CD14-positive monocyte (primary cell): Measurements from ENCODE around the gene NPW. TPM values are rescaled to one million over a fixed set of nuclear protein-coding genes. Genes with fewer than 3 reads are reported as not detected.
"Not testable (repeated sequence)": the region's sequence is repeated elsewhere in the genome, so short reads cannot be mapped to it uniquely, and the experiment has no call there.

ENCODE experiments used
- DNase-seq, 3 donors: peaks; one replicate each; pipeline ENCODE4 v3.0.0-alpha.2; 2011 to 2022
- H2AFZ ChIP-seq: 2 replicates; pipeline ENCODE4 v1.6.0; 2012; ENCODE audit warnings: mild to moderate bottlenecking, low read depth, low read length, inconsistent platforms; ENCODE audit not compliant: insufficient read depth, poor library complexity, severe bottlenecking
- H3K27ac ChIP-seq, 2 donors: 1 replicate in 1 of 2; 2 replicates in 1 of 2; pipeline ENCODE4 v1.5.1; 2012 to 2013; ENCODE audit warnings: low read length in 2 of 2, control low read depth in 1 of 2, inconsistent platforms in 1 of 2, low read depth in 1 of 2, mild to moderate bottlenecking in 1 of 2
- H3K27me3 ChIP-seq, 2 donors: one replicate each; pipeline versions ENCODE4 v1.6.0 to v1.6.1; 2011 to 2013; ENCODE audit warnings: low read length in 2 of 2; ENCODE audit not compliant: control insufficient read depth in 2 of 2, insufficient read depth in 2 of 2
- H3K36me3 ChIP-seq, 2 donors: replicated peaks in 1 of 2; 1 replicate in 1 of 2; 2 replicates in 1 of 2; pipeline versions ENCODE4 v1.5.1 to v1.6.1; 2012 to 2013; ENCODE audit warnings: low read length in 2 of 2, control low read depth in 1 of 2, inconsistent platforms in 1 of 2, mild to moderate bottlenecking in 1 of 2; ENCODE audit not compliant: insufficient read depth in 2 of 2, control insufficient read depth in 1 of 2
- H3K4me1 ChIP-seq, 2 donors: 1 replicate in 1 of 2; 2 replicates in 1 of 2; pipeline versions ENCODE4 v1.5.1 to v1.6.1; 2012 to 2013; ENCODE audit warnings: low read length in 2 of 2, control low read depth in 1 of 2, inconsistent platforms in 1 of 2, mild to moderate bottlenecking in 1 of 2, moderate library complexity in 1 of 2; ENCODE audit not compliant: insufficient read depth in 2 of 2, control insufficient read depth in 1 of 2
- H3K4me2 ChIP-seq: replicated peaks from 2 replicates; pipeline ENCODE3; 2012; ENCODE audit warnings: low read length, moderate library complexity, mild to moderate bottlenecking; ENCODE audit not compliant: poor library complexity, severe bottlenecking; ENCODE audit errors: extremely low read depth
- H3K4me3 ChIP-seq, 3 experiments: fragments of 200-600 bp in 1 of 3; sonication (generic) in 1 of 3; replicated peaks in 1 of 3; 1 replicate in 2 of 3; 2 replicates in 1 of 3; pipeline ENCODE4 v1.5.1; 2011 to 2013; ENCODE audit warnings: low read length in 3 of 3, mild to moderate bottlenecking in 3 of 3, control low read depth in 2 of 3, low read depth in 2 of 3, inconsistent platforms in 1 of 3, moderate library complexity in 1 of 3
- H3K79me2 ChIP-seq: 2 replicates; pipeline ENCODE4 v1.6.0; 2012; ENCODE audit warnings: mild to moderate bottlenecking, control low read depth, inconsistent platforms, low read length, moderate library complexity; ENCODE audit not compliant: insufficient read depth
- H3K9ac ChIP-seq: 2 replicates; pipeline ENCODE4 v1.6.0; 2017; ENCODE audit warnings: low read length, mild to moderate bottlenecking; ENCODE audit not compliant: insufficient read depth, poor library complexity, severe bottlenecking
- H3K9me3 ChIP-seq, 2 donors: replicated peaks in 1 of 2; 1 replicate in 1 of 2; 2 replicates in 1 of 2; pipeline versions ENCODE4 v1.5.1 to v1.6.1; 2012 to 2013; ENCODE audit warnings: low read length in 2 of 2, control low read depth in 1 of 2; ENCODE audit not compliant: control insufficient read depth in 1 of 2, insufficient read depth in 1 of 2
- H4K20me1 ChIP-seq: 2 replicates; pipeline ENCODE4 v1.6.0; 2012; ENCODE audit warnings: mild to moderate bottlenecking, low read length, control low read depth, moderate library complexity; ENCODE audit not compliant: insufficient read depth
- H3K27ac Mint-ChIP-seq, 7 donors: one replicate each; pipeline ENCODE4 v1.8.0; 2020; ENCODE audit warnings: mild to moderate bottlenecking in 7 of 7, mixed read lengths in 7 of 7, moderate library complexity in 6 of 7, inconsistent platforms in 2 of 7
- H3K27me3 Mint-ChIP-seq, 3 donors: one replicate each; pipeline ENCODE4 v1.8.0; 2021 to 2022; ENCODE audit warnings: low read depth in 3 of 3, mild to moderate bottlenecking in 3 of 3, mixed read lengths in 3 of 3, moderate library complexity in 3 of 3, inconsistent platforms in 1 of 3
- H3K36me3 Mint-ChIP-seq, 2 donors: one replicate each; pipeline ENCODE4 v1.8.0; 2020; ENCODE audit warnings: mixed read lengths in 2 of 2, inconsistent platforms in 1 of 2, mild to moderate bottlenecking in 1 of 2
- H3K4me1 Mint-ChIP-seq: one replicate; pipeline ENCODE4 v1.8.0; 2020; ENCODE audit warnings: mild to moderate bottlenecking, mixed read lengths
- H3K4me3 Mint-ChIP-seq, 2 donors: one replicate each; pipeline ENCODE4 v1.8.0; 2020; ENCODE audit warnings: mild to moderate bottlenecking in 2 of 2, mixed read lengths in 2 of 2, moderate library complexity in 1 of 2
- H3K9me3 Mint-ChIP-seq, 7 donors: one replicate each; pipeline ENCODE4 v1.8.0; 2020 to 2022; ENCODE audit warnings: mixed read lengths in 7 of 7, mild to moderate bottlenecking in 6 of 7, moderate library complexity in 6 of 7, inconsistent platforms in 2 of 7
- CTCF ChIP-seq: fragments of 200-600 bp; IDR thresholded peaks from one replicate; pipeline ENCODE4 v1.8.0; 2022; ENCODE audit warnings: antibody characterized with exemption, mild to moderate bottlenecking
- WGBS: methylation state at CpG from one replicate; pipeline ENCODE4 v1.1.5; 2013; ENCODE audit warnings: missing lambda C conversion rate; ENCODE audit not compliant: insufficient coverage; 5-methylcytosine and 5-hydroxymethylcytosine counted together
- intact Hi-C, 2 donors: fragments of 100-400 bp; cut with micrococcal nuclease; formaldehyde crosslinking; loops; one replicate each; pipeline versions ENCODE4 v1.15.0 to v1.15.1; 2023
- polyA plus RNA-seq, 3 donors: library from polyadenylated mRNA; depleted of rRNA in 1 of 3; unstranded in 2 of 3; stranded (reverse) in 1 of 3; fragments of 300-500 nt in 2 of 3; fragments of >200 nt in 1 of 3; fragmentation: Illumina TruSeq in 2 of 3; gene quantifications; 1 replicate in 2 of 3; 2 replicates in 1 of 3; pipeline ENCODE4 v1.2.3, GENCODE V29; 2012 to 2021

Gene NPW
- polyA plus RNA-seq, 3 donors = not detected

GRCh38 chr16:2009791-2010510 lies 9.6 kb upstream of the NPW start, which contains the start of gene ZNF598:
Gene ZNF598, minus strand, starts transcription at chr16:2009821.
- Mint-ChIP-seq H3K4me1 (peaks cover 43% of the 10 kb centered on the region), H3K27me3 (peaks cover 0 to 1% (median 0%) of the 10 kb centered on the region in 3 donors), H3K4me3 (peak within 1 kb of the TSS; percentile 84 to 92), H3K36me3 (peaks cover 4 to 7% of the 10 kb centered on the region in 2 donors), H3K9me3 (peaks cover 0 to 2% (median 0%) of the 10 kb centered on the region in 7 donors), H3K27ac (peak within 1 kb of the TSS; percentile 95 to 98 (median 97))
- 1% methylated on average over 52 of the region's 52 CpGs for WGBS
- Histone ChIP-seq H3K4me2 (peak within 1 kb of the TSS; percentile 94), H2AFZ (peak within 1 kb of the TSS; percentile 75), H3K79me2 (peaks cover 44% of the 10 kb centered on the region), H4K20me1 (peaks cover 38% of the 10 kb centered on the region), H3K9ac (peak within 1 kb of the TSS; percentile 91), H3K36me3 (peaks cover 0 to 2% of the 10 kb centered on the region in 2 donors), H3K9me3 (no peaks in the 10 kb centered on the region), H3K27me3 (no peaks in the 10 kb centered on the region), H3K4me3 (peak within 1 kb of the TSS; percentile 59 to 85 (median 63)), H3K27ac (peak within 1 kb of the TSS; percentile 80 to 88), H3K4me1 (peaks cover 34 to 56% of the 10 kb centered on the region in 2 donors)
- DNase-seq = peak; percentile 81 to 86 (median 85)
- intact Hi-C loops = loop anchor here (5.0 to 10.0 kb wide), 4 partner anchors 37 to 245 kb away; partner anchors contain the start of genes ECI1 (in 1 of the 2), NTHL1 (in 1 of the 2) and TSC2 (in 1 of the 2)
- no peak for TF ChIP-seq CTCF

- H3K4me1 Mint-ChIP-seq = peaks cover 44% of the 10 kb centered on the region
Observed at GRCh38 chr16:2011726-2012125, 7.9 kb upstream of the NPW start.

More at GRCh38 chr16:2011726-2012125, 7.9 kb upstream of the NPW start:
- H3K36me3 Mint-ChIP-seq, H3K27me3 ChIP-seq, H3K9me3 ChIP-seq, H3K9me3 Mint-ChIP-seq, H3K9ac ChIP-seq, H2AFZ ChIP-seq, H3K27ac ChIP-seq, H3K4me2 ChIP-seq, H3K36me3 ChIP-seq, H3K4me3 Mint-ChIP-seq, intact Hi-C loops, H3K27me3 Mint-ChIP-seq, DNase-seq, H3K4me3 ChIP-seq: not testable (repeated sequence)
- Histone ChIP-seq H3K79me2 (peaks cover 27% of the 10 kb centered on the region), H3K4me1 (peaks cover 39 to 58% of the 10 kb centered on the region in 2 donors), H4K20me1 (peaks cover 20% of the 10 kb centered on the region)
- WGBS = 40% methylated on average over 2 of the region's 9 CpGs
- peak overlapping the region in 3 of 7 donors; percentile 26 to 50 (median 50) for H3K27ac Mint-ChIP-seq
